T-helper 2 cell treated with Interferon-gamma antibody and Interleukin-4, amounts not matched to agents 100 ng/mL and 5 ng/mL, for 36 hours (primary cell): ENCODE results near the gene BCAP31. TPM values are rescaled to one million over a fixed set of nuclear protein-coding genes. Genes with fewer than 3 reads are reported as not detected.

Source experiments
- intact Hi-C: fragments of 100-400 bp; cut with micrococcal nuclease; formaldehyde crosslinking; loops from one replicate; pipeline ENCODE4 v1.15.1; 2023
- total RNA-seq: library from RNA; stranded (reverse); gene quantifications from 2 replicates; pipeline ENCODE4 v1.2.3, GENCODE V29; 2022

The BCAP31 gene
- total RNA-seq, 1 donor from 2014 or later = 155 TPM

GRCh38 chrX:153653556-153653955 is 70.6 kb downstream of the BCAP31 start:
- intact Hi-C loops = no loop called here

- intact Hi-C loops = no loop called here
Observed at GRCh38 chrX:153651540-153652079, 72.6 kb downstream of the BCAP31 start.

GRCh38 chrX:153650959-153651358 is 73.2 kb downstream of the BCAP31 start:
- intact Hi-C loops = no loop called here

Other genes starting within 250 kb of the BCAP31 start
- not detected in 2 replicates for gene BGN, start 229.4 kb downstream of the BCAP31 start, total RNA-seq
- gene ATP2B3, start 206.7 kb downstream of the BCAP31 start, total RNA-seq = not detected in 2 replicates
- gene CCNQ, start 125.2 kb downstream of the BCAP31 start, total RNA-seq = 25.4 and 28.5 TPM in 2 replicates
- gene DUSP9, start 77.2 kb downstream of the BCAP31 start, total RNA-seq = not detected in 2 replicates
- gene PNCK, start 50.6 kb downstream of the BCAP31 start, total RNA-seq = 0.32 TPM in 1 of 2 replicates, not detected in the other
- 1.0 and 1.4 TPM in 2 replicates for gene SLC6A8, start 36.5 kb downstream of the BCAP31 start, total RNA-seq
- gene ABCD1, start 469 bp upstream of the BCAP31 start, total RNA-seq = 12.4 and 13.1 TPM in 2 replicates
- 1.2 and 1.9 TPM in 2 replicates for gene PLXNB3, start 39.9 kb upstream of the BCAP31 start, total RNA-seq
- not detected in 2 replicates for gene SRPK3, start 56.7 kb upstream of the BCAP31 start, total RNA-seq
- 72.7 and 76.4 TPM in 2 replicates for gene IDH3G, start 70.0 kb upstream of the BCAP31 start, total RNA-seq
- gene SSR4, start 70.3 kb upstream of the BCAP31 start, total RNA-seq = 287 and 297 TPM in 2 replicates
- 0.68 and 0.70 TPM in 2 replicates for gene PDZD4, start 106.2 kb upstream of the BCAP31 start, total RNA-seq
- gene L1CAM, start 161.8 kb upstream of the BCAP31 start, total RNA-seq = 6.3 and 8.5 TPM in 2 replicates
- not detected in 2 replicates for gene AVPR2, start 180.3 kb upstream of the BCAP31 start, total RNA-seq
- gene ARHGAP4, start 201.9 kb upstream of the BCAP31 start, total RNA-seq = 245 and 265 TPM in 2 replicates
- gene NAA10, start 210.7 kb upstream of the BCAP31 start, total RNA-seq = 92.1 and 94.4 TPM in 2 replicates
- 10.6 and 12.3 TPM in 2 replicates for gene RENBP, start 220.3 kb upstream of the BCAP31 start, total RNA-seq
- 115 and 119 TPM in 2 replicates for gene HCFC1, start 247.4 kb upstream of the BCAP31 start, total RNA-seq
- 4.9 and 5.9 TPM in 2 replicates for gene TMEM187, start 248.4 kb upstream of the BCAP31 start, total RNA-seq